ENCODE measurements around the gene MYO16.

The MYO16 gene

DNA sequence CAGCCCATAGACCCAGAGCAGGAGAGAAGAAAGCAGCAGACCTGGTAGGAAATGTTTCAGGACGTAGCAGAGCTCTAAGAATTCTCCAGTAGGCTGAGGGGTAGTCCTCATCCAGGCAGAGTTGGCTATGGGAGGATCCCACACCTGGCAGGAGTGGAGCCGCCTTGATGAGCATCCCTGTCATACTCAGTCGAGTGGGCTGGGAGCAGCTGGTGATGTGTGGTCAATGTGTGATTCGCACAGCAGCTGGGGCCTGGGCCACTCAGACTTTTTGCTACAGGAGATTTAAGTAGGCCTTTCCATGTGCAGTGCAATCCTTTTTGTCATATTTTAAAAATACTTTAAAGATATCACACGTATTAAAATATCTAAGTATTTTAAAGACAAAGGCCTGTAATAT, 56.6 kb downstream of the MYO16 start:
- H3K9ac ChIP-seq (ENCODE audit: low read depth, low read length) = no peak overlapping the region
- H3K9me3 ChIP-seq (ENCODE audit: control insufficient read depth, insufficient read depth, low read length) = no peaks in the 10 kb centered on the region
- H3K4me1 ChIP-seq (ENCODE audit: control insufficient read depth, insufficient read depth, low read length) = no peaks in the 10 kb centered on the region
- no peaks in the 10 kb centered on the region for H3K27me3 ChIP-seq (ENCODE audit: control insufficient read depth, insufficient read depth, low read length)
- no peak overlapping the region for H3K27ac ChIP-seq (ENCODE audit: low read depth, low read length)
- H3K36me3 ChIP-seq (ENCODE audit: control insufficient read depth, insufficient read depth, low read length) = no peaks in the 10 kb centered on the region
- H3K4me3 ChIP-seq (ENCODE audit: low read depth, low read length) = no peak overlapping the region

- Histone ChIP-seq H3K4me1 (ENCODE audit: control insufficient read depth, insufficient read depth, low read length) (no peaks in the 10 kb centered on the region), H3K27ac (ENCODE audit: low read depth, low read length) (no peak overlapping the region), H3K4me3 (ENCODE audit: low read depth, low read length) (no peak overlapping the region), H3K9ac (ENCODE audit: low read depth, low read length) (no peak overlapping the region), H3K27me3 (ENCODE audit: control insufficient read depth, insufficient read depth, low read length) (no peaks in the 10 kb centered on the region), H3K36me3 (ENCODE audit: control insufficient read depth, insufficient read depth, low read length) (no peaks in the 10 kb centered on the region), H3K9me3 (ENCODE audit: control insufficient read depth, insufficient read depth, low read length) (no peaks in the 10 kb centered on the region)
Measured at GRCh38 chr13:108690726-108691125, 61.3 kb downstream of the MYO16 start.

- Histone ChIP-seq H3K27me3 (ENCODE audit: control insufficient read depth, insufficient read depth, low read length) (no peaks in the 10 kb centered on the region), H3K9me3 (ENCODE audit: control insufficient read depth, insufficient read depth, low read length) (peaks cover 4% of the 10 kb centered on the region; the same call in 1 of the 2 replicates), H3K27ac (ENCODE audit: low read depth, low read length) (no peak overlapping the region), H3K9ac (ENCODE audit: low read depth, low read length) (no peak overlapping the region), H3K4me3 (ENCODE audit: low read depth, low read length) (no peak overlapping the region), H3K4me1 (ENCODE audit: control insufficient read depth, insufficient read depth, low read length) (no peaks in the 10 kb centered on the region), H3K36me3 (ENCODE audit: control insufficient read depth, insufficient read depth, low read length) (no peaks in the 10 kb centered on the region)
Measured at GRCh38 chr13:108700422-108701170, 71.2 kb downstream of the MYO16 start.

DNA sequence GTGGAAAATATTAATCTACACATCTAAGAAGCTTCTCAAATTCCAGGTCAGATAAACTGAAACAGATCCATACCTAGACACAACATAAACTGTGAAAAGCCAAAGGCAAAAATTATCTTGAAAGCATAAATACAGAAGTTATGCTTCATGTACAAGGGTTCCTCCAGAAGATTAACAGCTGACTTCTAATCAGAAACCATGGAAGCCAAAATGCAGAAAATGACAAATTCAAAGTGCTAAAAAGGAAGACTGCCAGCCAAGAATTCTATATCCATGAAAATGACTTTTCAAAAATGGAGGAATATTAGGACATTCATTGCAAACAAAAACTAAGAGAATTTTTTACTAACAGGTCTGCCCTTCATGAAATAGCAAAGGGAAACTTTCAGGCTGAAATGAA, 72.8 kb downstream of the MYO16 start:
- no peak overlapping the region for H3K27ac ChIP-seq (ENCODE audit: low read depth, low read length)
- no peak overlapping the region for H3K9ac ChIP-seq (ENCODE audit: low read depth, low read length)
- no peaks in the 10 kb centered on the region for H3K4me1 ChIP-seq (ENCODE audit: control insufficient read depth, insufficient read depth, low read length)
- H3K27me3 ChIP-seq (ENCODE audit: control insufficient read depth, insufficient read depth, low read length) = no peaks in the 10 kb centered on the region
- no peak overlapping the region for H3K4me3 ChIP-seq (ENCODE audit: low read depth, low read length)
- peaks cover 4% of the 10 kb centered on the region; the same call in 1 of the 2 replicates for H3K9me3 ChIP-seq (ENCODE audit: control insufficient read depth, insufficient read depth, low read length)
- H3K36me3 ChIP-seq (ENCODE audit: control insufficient read depth, insufficient read depth, low read length) = no peaks in the 10 kb centered on the region

DNA sequence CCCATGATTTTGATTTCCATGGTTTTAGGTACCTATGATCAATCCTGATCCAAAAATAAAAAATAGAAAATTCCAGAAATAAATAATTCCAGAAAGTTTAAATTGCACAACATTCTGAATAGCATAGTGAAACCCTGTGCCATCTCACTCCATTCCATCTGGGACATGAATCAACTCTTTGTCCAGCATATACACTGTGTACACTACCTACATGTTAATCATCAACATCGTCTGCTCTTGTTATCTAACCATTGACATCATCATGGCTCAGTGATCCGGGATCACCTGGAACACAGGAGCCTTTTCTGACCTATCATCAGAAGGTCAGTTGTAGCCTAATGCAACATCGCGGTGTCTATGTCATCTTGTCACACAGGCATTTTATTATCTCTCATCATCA, 75.6 kb downstream of the MYO16 start:
- H3K4me1 ChIP-seq (ENCODE audit: control insufficient read depth, insufficient read depth, low read length) = no peaks in the 10 kb centered on the region
- H3K27me3 ChIP-seq (ENCODE audit: control insufficient read depth, insufficient read depth, low read length) = no peaks in the 10 kb centered on the region
- peaks cover 4% of the 10 kb centered on the region; the same call in 1 of the 2 replicates for H3K9me3 ChIP-seq (ENCODE audit: control insufficient read depth, insufficient read depth, low read length)
- H3K36me3 ChIP-seq (ENCODE audit: control insufficient read depth, insufficient read depth, low read length) = no peaks in the 10 kb centered on the region
- no peak overlapping the region for H3K27ac ChIP-seq (ENCODE audit: low read depth, low read length)
- no peak overlapping the region for H3K4me3 ChIP-seq (ENCODE audit: low read depth, low read length)
- no peak overlapping the region for H3K9ac ChIP-seq (ENCODE audit: low read depth, low read length)

DNA sequence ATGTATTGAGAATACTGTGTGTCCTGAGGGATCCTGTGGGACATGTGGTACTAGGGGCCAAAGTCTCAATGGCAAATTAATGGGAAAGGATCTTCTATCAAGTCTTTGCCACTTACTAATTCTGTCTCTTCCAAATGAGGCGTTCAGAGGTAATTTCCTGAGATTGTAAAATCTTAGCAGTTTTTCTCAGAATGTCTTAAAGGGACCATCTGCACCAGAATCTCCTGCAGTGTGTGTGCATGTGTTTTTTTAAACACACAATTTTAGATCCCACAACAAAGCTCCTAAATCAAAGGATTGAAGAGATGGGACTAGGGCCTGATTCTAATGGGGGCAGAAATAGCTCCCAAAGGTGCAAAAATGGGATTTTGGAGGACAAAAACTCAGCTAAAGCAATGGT, 78.2 kb downstream of the MYO16 start:
- H3K4me1 ChIP-seq (ENCODE audit: control insufficient read depth, insufficient read depth, low read length) = no peaks in the 10 kb centered on the region
- H3K9me3 ChIP-seq (ENCODE audit: control insufficient read depth, insufficient read depth, low read length) = no peaks in the 10 kb centered on the region
- H3K27me3 ChIP-seq (ENCODE audit: control insufficient read depth, insufficient read depth, low read length) = no peaks in the 10 kb centered on the region
- H3K36me3 ChIP-seq (ENCODE audit: control insufficient read depth, insufficient read depth, low read length) = no peaks in the 10 kb centered on the region
- no peak overlapping the region for H3K4me3 ChIP-seq (ENCODE audit: low read depth, low read length)
- no peak overlapping the region for H3K9ac ChIP-seq (ENCODE audit: low read depth, low read length)
- H3K27ac ChIP-seq (ENCODE audit: low read depth, low read length) = no peak overlapping the region

- Histone ChIP-seq H3K36me3 (ENCODE audit: control insufficient read depth, insufficient read depth, low read length) (no peaks in the 10 kb centered on the region), H3K9me3 (ENCODE audit: control insufficient read depth, insufficient read depth, low read length) (no peaks in the 10 kb centered on the region), H3K27ac (ENCODE audit: low read depth, low read length) (no peak overlapping the region), H3K27me3 (ENCODE audit: control insufficient read depth, insufficient read depth, low read length) (no peaks in the 10 kb centered on the region), H3K4me1 (ENCODE audit: control insufficient read depth, insufficient read depth, low read length) (no peaks in the 10 kb centered on the region), H3K4me3 (ENCODE audit: low read depth, low read length) (no peak overlapping the region), H3K9ac (ENCODE audit: low read depth, low read length) (no peak overlapping the region)
Measured at GRCh38 chr13:108708921-108709320, 79.5 kb downstream of the MYO16 start.

- H3K27ac ChIP-seq (ENCODE audit: low read depth, low read length) = no peak overlapping the region
- H3K4me3 ChIP-seq (ENCODE audit: low read depth, low read length) = no peak overlapping the region
- no peaks in the 10 kb centered on the region for H3K36me3 ChIP-seq (ENCODE audit: control insufficient read depth, insufficient read depth, low read length)
Measured at GRCh38 chr13:108711386-108711785, 82.0 kb downstream of the MYO16 start.

GRCh38 chr13:108725471-108725870, 96.1 kb downstream of the MYO16 start:
- H3K9ac ChIP-seq (ENCODE audit: low read depth, low read length) = no peak overlapping the region
- H3K4me1 ChIP-seq (ENCODE audit: control insufficient read depth, insufficient read depth, low read length) = no peaks in the 10 kb centered on the region
- no peaks in the 10 kb centered on the region for H3K27me3 ChIP-seq (ENCODE audit: control insufficient read depth, insufficient read depth, low read length)
- H3K27ac ChIP-seq (ENCODE audit: low read depth, low read length) = no peak overlapping the region
- H3K36me3 ChIP-seq (ENCODE audit: control insufficient read depth, insufficient read depth, low read length) = no peaks in the 10 kb centered on the region
- no peaks in the 10 kb centered on the region for H3K9me3 ChIP-seq (ENCODE audit: control insufficient read depth, insufficient read depth, low read length)
- H3K4me3 ChIP-seq (ENCODE audit: low read depth, low read length) = no peak overlapping the region

More at GRCh38 chr13:108711386-108711785, 82.0 kb downstream of the MYO16 start:
- Histone ChIP-seq H3K9ac (ENCODE audit: low read depth, low read length) (no peak overlapping the region), H3K9me3 (ENCODE audit: control insufficient read depth, insufficient read depth, low read length) (no peaks in the 10 kb centered on the region), H3K4me1 (ENCODE audit: control insufficient read depth, insufficient read depth, low read length) (no peaks in the 10 kb centered on the region), H3K27me3 (ENCODE audit: control insufficient read depth, insufficient read depth, low read length) (no peaks in the 10 kb centered on the region)

- Histone ChIP-seq H3K36me3 (ENCODE audit: control insufficient read depth, insufficient read depth, low read length) (no peaks in the 10 kb centered on the region), H3K9ac (ENCODE audit: low read depth, low read length) (no peak overlapping the region), H3K9me3 (ENCODE audit: control insufficient read depth, insufficient read depth, low read length) (no peaks in the 10 kb centered on the region), H3K27me3 (ENCODE audit: control insufficient read depth, insufficient read depth, low read length) (no peaks in the 10 kb centered on the region), H3K27ac (ENCODE audit: low read depth, low read length) (no peak overlapping the region), H3K4me3 (ENCODE audit: low read depth, low read length) (no peak overlapping the region), H3K4me1 (ENCODE audit: control insufficient read depth, insufficient read depth, low read length) (no peaks in the 10 kb centered on the region)
Measured at GRCh38 chr13:108728370-108728769, 99.0 kb downstream of the MYO16 start.

DNA sequence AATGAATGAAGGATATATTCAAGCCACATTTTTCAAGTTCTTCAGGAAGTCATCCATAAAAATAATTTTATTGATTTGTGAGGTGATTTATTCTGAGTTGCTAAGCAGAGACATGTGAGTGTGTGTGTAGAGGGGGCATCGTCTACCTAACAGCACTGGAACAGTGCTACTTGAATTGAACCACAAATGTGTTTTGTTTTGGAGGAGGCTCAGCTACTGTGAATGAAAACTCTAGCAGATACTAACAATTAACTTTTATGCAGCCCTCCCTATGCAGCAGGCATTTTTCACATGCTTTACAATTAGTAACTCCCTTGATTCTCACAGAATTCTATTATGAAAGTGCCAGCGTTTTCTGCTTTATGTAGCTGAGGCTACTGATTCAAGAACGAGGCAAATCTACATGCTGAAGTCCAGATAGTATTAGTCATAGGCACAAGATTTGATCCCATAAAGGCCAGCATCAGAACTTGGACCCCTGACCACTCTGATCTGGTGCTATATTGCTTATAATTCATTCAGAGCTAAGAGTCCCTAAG, 103.7 kb downstream of the MYO16 start:
- Histone ChIP-seq H3K9ac (ENCODE audit: low read depth, low read length) (no peak overlapping the region), H3K9me3 (ENCODE audit: control insufficient read depth, insufficient read depth, low read length) (no peaks in the 10 kb centered on the region), H3K4me1 (ENCODE audit: control insufficient read depth, insufficient read depth, low read length) (no peaks in the 10 kb centered on the region), H3K36me3 (ENCODE audit: control insufficient read depth, insufficient read depth, low read length) (no peaks in the 10 kb centered on the region), H3K27ac (ENCODE audit: low read depth, low read length) (no peak overlapping the region), H3K27me3 (ENCODE audit: control insufficient read depth, insufficient read depth, low read length) (no peaks in the 10 kb centered on the region), H3K4me3 (ENCODE audit: low read depth, low read length) (no peak overlapping the region)
